NCI-H2196 (cell line): ENCODE results near the gene KRTAP10-4.
"Not testable (repeated sequence)": the region's sequence is repeated elsewhere in the genome, so short reads cannot be mapped to it uniquely, and the experiment has no call there.

Experiments used
- DNase-seq: peaks from one replicate; lab custom pipeline; 2025; ENCODE audit not compliant: unreplicated experiment; lab: John Stamatoyannopoulos, UW

KRTAP10-4 gene

DNA sequence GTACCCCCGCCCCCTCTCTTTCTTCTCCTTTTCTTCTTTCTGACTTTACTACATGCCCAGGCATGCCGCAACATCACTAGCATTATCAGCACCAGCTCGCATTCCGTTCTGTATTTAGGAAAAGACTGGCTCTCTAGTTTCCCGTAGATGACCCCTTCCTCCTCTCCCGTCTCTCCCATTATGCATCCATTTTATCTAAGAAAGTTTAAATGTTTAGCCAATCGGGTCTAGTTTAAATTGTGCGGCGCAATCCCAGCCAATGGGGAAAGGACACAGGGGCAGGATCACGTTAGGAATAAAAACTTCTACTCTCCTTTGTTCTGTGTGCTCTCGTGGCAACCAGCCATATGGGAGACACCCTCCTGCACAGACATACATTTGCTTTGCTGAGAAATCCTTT lies 24.5 kb downstream of the KRTAP10-4 start:
- no peak for DNase-seq

DNA sequence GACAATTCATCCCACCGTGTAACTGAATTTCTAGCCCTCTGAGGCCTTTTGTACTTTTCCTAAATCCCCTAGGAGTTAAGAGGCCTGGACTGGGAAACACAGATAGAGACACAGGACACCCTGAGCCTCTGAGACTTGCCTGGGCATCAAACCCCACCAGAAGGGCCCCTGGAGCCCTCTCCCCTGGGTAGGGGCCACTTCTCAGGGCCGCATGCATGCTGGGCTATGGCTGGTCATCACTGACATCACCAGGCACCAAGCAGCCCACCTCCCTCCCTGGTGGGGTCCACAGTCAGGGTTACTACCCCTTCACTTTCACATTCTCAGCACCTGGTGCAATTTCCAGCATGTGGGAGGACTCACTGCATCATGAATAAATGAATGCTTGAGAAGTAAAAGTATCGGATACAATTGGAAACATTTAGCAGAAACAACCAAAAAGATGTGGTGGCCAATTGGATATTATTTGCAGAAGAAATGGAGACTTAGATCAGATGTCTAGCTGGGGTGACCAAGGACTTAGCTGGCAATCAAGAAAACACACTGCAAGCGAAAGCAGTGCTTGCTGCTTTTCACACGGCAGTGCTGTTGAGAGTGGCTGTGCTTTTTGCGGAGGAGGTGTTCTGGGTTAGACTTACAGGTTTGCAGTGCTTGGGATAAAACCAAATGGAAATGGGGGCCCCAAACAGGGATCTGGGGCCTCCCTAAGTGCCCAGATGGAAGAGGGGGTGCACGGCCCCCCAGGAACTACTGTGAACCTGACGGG lies 25.9 kb downstream of the KRTAP10-4 start:
- DNase-seq, result no peak

DNA sequence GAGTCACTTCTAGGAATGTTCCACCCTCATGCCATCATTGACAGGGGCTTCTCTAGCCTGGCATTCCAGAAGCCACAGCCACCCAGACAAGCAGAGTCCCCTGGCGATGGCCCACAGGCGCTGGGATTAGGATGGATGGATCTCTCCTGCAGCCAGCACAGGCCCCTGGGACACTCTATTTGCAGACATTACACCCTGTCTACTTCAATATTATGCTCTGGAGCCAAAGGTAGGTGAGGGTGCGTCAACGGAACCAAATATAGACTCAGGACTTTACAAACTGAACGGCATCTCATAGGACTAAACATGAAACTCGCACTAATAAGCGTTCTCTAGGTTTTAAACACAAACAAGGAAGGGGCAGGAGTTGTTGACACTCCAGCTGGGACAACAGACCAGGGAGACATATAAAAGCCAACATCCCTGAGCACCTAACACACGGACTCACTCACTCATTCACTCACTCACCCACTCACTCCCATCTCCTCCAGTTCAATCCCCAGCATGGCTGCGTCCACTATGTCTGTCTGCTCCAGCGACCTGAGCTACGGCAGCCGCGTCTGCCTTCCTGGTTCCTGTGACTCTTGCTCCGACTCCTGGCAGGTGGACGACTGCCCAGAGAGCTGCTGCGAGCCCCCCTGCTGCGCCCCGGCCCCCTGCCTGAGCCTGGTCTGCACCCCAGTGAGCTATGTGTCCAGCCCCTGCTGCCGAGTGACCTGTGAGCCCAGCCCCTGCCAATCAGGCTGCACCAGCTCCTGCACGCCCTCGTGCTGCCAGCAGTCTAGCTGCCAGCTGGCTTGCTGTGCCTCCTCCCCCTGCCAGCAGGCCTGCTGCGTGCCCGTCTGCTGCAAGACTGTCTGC lies 26.8 kb downstream of the KRTAP10-4 start, which contains the start of gene KRTAP10-7:
KRTAP10-7 (plus strand) TSS at position 480 of the 861 bp plus-strand sequence; CDS start at position 505, 25 bp downstream.
- DNase-seq, result not testable (repeated sequence)

DNA sequence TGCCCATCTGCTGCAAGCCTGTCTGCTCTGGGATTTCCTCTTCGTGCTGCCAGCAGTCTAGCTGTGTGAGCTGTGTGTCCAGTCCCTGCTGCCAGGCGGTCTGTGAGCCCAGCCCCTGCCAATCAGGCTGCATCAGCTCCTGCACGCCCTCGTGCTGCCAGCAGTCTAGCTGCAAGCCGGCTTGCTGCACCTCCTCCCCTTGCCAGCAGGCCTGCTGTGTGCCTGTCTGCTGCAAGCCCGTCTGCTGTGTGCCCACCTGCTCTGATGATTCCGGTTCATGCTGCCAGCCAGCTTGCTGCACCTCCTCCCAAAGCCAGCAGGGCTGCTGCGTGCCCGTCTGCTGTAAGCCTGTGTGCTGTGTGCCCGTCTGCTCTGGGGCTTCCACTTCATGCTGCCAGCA lies 27.6 kb downstream of the KRTAP10-4 start:
- not testable (repeated sequence) for DNase-seq

DNA sequence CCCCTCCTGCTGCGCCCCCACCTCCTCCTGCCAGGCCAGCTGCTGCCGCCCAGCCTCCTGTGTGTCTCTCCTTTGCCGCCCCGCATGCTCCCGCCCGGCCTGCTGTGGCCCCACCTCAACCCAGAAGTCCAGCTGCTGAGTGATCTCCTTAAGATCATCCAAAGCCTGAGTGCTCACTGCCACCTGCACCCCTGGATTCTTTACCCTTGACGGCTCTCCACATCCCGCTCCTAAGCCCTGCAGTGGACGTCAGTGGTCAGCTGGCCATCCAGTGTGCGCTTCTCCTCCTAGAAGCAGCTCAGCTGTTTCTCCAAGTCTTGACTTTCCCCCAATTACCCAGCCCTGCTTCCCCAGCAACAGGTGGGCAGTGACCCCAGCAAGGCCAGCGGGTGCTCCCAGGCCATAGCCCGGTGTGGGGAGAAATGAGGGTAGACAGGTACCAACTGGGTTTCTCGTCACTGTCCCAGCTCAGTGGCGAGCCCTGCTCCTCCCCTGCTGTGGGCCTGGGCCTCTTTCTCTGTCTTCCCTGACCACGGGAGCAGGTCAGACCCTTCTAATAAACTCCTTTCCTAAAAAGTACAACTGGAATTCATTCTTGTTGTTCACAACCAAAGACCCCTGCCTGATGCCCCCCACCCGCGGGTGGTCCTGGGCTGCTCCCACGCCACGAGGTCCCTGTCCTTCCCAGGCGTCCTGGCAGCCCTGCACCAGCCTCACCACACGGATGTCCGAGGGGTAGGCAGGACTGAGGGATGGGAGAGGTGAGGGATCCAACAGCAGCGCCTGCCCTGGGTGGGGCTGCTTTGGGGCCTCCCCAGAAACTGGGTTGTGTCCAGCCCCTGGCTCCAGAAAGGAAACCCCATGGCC lies 28.3 kb downstream of the KRTAP10-4 start:
- DNase-seq, result no peak

DNA sequence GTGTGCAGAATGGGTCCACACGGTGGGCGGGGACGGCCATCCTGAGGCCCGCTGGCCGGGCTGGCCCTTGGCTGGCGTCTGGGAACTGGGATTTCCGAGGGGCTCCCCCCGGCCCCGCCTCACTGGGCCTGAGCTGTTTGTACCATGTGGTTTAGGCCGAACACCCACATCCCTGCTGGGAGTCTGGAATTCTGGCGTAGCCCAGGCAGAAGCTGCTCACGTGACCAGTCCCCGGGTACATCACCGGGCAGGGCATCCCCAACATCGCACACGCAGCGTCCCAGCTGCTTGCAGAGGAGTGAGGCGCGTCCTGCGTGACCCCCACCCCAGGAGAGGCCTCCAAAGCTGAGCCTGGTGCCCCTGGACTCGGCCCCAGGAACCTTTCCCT lies 28.9 kb downstream of the KRTAP10-4 start:
- no peak for DNase-seq

DNA sequence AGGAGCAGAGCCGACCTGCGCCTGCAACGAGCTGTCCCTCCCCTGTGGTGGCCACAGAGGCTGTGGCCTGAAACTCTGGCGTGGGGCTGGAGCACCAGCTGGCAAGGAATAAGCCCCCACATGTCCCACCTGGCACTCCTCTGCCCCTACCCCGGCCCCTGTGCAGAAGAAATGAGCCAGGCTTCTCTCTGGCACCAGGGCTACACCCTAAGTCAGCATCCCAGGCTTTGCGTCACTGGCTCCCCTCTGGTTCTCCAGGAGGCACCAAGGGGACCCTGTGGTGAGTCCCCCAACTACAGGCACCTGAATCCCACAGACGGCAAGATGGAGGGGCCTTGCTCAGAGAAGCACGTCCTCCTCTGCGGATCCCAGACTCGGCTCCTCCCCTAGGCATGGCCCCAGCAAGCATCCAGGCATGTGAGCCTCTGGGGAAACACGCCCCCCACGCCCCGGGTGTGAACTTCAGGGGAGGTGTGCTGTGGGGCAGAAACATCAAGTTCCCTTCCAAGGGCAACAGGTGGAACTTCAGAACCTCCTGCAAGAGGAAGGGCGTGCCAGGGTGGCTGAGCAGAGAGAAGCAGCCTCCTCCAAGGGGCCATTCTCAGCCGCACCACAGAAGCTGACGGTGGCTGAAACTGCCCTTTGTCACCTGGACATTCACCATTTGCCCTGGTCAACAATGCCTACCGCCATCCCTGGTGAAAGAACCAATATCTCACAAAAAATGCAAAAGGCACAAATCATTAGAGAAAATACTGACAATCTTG lies 29.8 kb downstream of the KRTAP10-4 start:
- DNase-seq, result no peak

DNA sequence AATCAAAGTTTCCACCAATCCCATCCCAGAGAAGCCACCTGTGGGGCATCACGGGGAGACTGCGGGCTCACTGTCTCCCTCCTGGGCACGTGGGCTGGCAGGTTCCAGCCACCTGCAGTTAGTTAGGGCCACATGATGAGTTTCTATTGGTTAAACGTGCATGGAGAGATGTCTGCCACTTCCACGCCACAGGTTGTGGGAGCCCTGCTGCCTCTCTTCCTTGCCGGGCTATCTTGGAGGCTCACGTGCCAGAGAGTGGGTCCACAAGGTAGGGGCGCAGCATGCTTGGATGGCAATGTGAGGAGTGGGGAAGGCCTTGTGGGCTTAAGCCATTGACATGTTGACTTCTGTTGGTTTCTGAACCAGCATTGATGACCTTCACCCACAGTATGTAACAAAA lies 30.4 kb downstream of the KRTAP10-4 start:
- DNase-seq, result no peak

DNA sequence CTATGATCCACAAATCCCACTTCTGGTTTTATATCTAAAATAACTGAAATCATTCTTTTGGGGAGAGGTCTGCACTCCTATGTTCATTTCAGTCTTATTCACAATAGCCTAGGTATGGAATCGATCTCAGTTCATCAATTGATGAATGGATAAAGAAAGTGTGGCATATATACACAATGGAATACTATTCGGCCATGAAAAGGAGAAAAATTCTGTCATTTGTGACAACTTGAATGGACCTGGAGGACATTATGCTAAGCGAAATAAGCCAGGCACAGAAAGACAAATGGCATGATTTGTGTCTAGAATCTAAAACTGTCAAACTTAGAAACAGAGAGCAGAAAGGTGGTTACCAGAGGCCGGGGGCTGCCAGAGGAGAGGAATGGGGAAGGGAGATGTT lies 33.0 kb downstream of the KRTAP10-4 start:
- no peak for DNase-seq

DNA sequence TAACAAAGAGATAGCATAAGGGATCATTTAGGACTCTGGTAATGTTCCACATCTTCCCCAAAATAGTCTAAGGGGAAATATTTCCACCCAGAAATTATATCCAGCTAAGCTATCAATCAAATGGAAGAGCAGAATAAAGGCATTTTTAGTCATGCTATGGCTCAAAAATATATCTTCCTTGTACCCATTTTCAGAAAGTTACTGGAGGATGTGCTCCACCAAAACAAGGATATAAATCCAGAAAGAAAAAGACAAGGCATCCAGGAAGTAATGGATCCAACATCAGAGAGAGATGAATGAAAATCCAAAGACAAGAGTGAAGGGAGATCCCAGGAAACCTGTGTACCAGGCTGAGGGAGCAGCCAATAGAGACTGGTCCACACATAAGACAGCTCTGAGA lies 35.7 kb downstream of the KRTAP10-4 start:
- no peak for DNase-seq

DNA sequence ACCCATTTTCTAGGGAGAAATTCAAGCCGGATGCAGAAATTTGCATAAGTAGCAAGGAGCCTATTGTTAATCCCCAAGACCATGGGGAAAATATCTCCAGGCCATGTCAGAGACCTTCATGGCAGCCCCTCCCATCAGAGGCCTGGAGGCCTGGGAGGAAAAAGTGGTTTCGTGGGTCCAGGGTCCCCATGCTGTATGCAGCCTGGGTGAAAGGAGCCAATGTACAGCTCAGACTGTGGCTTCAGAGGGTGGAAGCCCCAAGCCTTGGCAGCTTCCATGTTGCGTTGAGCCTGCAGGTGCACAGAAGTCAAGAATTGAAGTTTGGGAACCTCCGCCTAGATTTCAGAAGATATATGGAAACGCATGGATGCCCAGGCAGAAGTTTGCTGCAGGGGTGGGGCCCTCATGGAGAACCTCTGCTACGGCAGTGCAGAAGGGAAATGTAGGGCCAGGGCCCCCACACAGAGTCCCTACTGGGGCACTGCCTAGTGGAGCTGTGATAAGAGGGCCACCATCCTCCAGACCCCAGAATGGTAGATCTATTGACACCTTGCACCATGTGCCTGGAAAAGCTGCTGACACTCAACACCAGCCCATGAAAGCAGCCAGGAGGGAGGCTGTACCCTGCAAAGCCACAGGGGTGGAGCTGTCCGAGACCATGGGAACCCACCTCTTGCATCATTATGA lies 36.8 kb downstream of the KRTAP10-4 start:
- DNase-seq, result not testable (repeated sequence)

DNA sequence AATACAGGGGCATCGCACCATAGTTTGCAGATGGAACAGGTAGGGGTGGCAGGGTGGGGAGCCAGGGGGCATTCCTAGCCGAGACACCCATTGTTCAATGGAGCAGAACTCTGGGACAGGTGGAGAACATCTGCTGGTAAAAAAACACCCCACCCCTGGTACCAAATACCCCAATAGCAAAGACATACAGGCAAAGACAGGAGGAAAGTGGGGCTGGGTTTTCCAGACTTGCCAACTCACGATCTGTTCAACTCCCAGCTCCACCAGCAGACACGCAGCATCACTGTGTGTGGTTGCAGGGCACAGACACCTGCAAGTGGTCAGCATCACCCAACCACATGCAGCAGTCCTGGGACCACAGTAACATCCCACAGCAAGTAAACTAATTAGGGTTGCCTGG lies 38.0 kb downstream of the KRTAP10-4 start:
- DNase-seq, result no peak

DNA sequence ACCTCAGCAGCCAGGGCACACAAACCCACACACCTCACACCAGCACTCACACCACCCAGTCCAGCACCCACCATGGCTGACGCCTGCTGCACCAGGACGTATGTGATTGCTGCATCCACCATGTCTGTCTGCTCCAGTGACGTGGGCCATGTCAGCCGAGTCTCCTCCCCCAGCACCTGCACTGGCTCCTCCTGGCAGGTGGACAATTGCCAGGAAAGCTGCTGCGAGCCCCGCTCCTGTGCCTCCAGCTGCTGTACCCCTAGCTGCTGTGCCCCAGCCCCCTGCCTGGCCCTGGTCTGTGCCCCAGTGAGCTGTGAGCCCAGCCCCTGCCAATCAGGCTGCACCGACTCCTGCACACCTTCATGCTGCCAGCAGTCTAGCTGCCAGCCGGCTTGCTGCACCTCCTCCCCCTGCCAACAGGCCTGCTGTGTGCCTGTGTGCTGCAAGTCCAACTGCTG lies 38.5 kb downstream of the KRTAP10-4 start, which contains the start of gene KRTAP10-8:
KRTAP10-8 (plus strand) TSS at position 51 of the 458 bp plus-strand sequence; CDS start at position 73, 22 bp downstream.
- no peak for DNase-seq

DNA sequence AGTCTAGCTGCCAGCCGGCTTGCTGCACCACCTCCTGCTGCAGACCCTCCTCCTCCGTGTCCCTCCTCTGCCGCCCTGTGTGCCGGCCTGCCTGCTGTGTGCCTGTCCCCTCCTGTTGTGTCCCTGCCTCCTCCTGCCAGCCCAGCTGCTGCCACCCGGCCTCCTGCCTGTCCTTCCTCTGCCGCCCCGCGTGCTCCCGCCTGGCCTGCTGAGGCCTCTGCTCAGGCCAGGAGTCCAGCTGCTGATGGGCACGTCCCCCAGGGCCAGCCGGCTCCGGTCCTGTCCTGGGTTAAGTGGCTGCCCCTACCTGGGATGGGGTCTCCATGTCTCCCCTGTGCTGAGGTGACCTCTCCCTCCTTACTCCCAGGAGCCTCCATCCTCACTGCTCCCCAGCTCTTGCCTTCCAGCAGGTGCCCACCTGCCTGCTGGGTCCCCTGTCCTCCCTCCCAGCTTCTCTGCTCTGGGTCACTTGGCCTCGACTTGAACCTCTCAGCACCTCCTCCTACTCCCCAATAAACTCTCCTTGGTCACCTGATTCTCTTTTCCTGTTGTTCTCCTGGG lies 39.2 kb downstream of the KRTAP10-4 start:
- DNase-seq, result no peak

DNA sequence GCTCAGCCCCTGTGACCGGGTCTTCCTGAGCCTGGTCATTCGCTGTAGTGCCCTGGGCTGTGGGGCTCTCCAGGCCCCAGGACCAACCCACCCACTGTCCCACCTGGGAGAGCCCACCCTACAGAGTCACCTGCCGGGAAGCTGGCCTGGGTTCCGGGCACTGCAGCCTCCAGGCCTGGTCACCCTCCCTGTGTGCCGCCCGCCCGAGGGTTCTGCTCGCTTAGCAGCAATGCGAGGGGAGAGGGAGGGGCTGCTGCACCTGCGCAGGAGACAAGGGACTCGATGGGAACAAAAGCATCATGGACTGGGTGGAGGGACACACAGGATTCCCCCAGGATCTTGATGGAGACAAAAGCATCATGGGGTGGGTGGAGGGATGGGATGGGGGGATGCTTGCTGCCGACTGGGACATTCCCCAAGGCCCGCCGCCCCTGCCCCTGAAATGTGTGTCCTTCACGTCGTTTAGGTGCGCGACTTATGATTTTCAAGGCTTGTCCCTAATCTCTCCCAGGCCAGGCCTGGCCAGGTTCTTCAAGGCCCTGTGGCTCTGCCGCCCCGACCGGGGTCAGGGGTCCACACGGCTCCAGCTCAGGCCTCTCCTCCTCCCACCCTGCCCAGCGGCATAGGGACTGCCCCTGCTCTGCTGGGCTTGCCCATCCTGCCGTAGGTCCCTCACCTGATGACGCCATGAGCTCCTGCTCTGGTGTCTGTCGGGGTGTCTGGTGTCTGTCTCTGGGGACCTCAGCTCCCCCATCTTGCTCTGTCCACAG lies 40.0 kb downstream of the KRTAP10-4 start:
- no peak for DNase-seq

DNA sequence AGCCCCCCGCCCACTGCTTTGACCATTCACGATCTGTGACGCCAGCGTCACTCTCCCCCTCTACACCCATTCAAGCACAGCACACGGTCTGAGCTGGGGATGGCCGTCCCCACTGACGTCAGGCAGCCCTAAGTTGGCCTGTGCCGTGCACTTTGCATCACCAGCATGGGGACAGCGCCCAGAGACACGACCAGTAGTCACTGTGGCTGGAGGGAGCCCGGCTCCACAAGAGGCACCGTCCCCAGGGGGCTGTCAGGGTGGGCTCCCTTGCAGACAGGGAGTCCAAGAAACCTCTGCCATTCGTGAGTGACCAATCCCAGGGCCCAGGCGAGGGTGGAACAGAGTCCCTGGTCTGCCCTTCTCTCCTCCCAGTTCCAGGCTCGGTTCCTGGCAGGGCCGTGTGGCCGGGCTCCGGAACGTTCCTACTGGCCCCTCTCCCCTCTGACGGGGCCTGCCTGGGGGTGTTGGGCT lies 40.7 kb downstream of the KRTAP10-4 start:
- DNase-seq, result no peak

DNA sequence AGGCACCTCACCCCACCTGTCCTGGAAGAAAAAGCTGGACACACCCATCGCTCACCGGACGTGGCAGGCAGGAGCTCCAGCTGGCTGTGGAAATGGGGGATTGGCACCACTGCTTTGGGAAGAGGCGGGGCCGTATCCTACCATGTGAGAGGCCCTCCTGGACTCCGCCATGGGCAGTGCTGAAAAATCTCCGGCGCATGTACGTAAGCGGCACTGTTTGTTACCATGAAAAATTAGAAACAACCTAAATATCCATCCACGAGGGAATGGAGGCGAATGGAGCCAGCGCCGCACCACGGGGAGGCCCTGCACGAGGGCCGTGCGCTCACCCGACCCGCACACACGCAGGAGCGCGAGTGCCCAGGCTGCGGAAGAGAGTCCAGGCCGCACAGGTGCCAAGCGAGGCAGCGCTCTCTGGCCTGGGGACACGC lies 41.4 kb downstream of the KRTAP10-4 start:
- no peak for DNase-seq

DNA sequence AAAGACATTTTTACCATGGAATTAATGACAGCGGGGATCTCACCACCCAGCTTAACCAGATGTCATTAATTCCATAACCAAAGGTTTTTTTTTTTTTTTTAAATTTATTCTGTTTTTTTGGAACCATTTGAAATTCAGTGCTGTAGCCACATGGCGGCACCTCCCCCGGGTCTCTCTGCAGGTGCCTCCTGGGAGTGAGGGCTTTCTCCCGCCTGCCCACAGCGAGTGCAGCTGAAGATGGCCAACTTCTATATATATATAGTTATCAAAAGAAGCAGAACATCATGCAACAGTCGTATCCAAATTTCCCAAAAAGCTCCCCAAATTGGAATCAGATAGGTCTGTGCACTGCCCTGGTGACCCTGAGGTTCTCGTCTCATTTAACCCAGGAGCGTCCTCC lies 41.9 kb downstream of the KRTAP10-4 start:
- no peak for DNase-seq
